ENCODE measurements around the gene DCAKD.
A peak's percentile ranks its signal among the peaks of the same experiment; 100 is the strongest.

The DCAKD gene

GRCh38 chr17:45029758-45030423, 21.5 kb downstream of the DCAKD start:
- no peak for DNase-seq

DNA sequence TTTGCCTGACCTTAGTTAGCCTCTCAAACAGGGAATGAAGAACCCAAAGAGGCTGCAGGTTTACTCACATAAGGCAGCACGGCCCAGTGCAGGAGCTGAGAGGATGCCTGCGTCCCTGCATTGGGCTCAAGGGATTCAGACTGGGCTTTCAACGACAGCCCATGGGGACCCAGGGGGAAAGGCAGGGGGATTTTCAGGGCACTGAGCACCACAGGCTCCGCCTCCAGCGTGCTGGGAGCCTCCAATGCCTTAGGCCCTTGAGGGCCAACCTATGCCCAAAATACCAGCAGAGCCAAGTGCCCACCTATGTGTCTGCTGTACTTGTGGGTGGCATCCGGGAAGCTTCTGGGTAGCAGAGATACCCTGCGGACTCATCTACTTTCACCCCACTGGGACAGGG, 22.3 kb downstream of the DCAKD start:
- DNase-seq = no peak

DNA sequence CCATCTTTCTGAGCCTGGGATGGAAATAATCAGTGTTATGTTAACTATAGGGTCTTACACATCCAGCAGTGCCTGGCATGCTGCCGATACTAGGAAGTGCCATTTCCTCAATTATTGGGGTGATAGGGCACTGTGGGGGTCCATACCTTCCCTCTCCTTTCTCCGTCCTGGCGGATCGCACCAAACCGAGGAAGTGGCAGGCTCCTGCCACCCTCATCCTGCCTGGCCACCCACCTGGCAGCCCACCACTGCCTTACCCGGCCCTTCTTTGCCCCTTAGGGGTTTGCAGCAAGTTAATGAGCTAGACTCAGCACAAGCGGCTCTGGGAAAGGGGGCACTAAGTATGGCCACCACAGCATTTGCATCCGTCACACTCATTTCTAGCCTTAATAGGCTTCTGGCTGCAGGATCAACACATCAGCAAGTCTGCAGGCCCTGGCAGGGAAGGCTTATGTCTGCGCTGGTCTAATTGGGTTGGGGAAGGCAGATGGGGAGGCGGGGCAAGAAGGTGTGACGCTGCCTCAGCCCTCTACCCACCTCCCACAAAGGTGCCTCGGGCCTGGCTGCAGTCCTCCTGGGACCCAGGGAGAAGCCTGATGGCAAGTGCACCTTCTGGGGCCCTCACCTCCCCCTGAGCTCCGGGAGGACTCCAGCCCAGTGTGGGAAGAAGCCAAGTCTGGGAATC, 28.6 kb downstream of the DCAKD start:
- DNase-seq = no peak

DNA sequence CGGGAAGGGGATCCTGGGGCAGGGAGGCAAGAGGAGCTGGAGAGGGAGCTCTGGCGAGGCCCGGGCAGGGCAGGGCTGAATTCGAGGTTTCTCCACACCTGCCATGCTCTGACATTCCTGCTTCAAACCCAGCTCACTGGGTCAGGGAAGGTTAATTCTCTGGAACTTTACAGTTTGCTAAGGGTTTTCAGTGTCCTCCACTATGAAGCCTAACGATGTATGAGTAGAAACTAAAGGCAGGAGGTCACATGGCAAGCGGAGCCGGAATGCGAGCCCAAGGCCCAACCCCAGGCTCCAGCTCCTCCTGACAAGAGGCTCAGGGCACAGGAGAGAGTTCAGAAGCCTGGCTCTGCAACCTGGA, 29.2 kb downstream of the DCAKD start:
- no peak for DNase-seq

GRCh38 chr17:45021607-45022287, 29.7 kb downstream of the DCAKD start:
- peak; percentile 92 for DNase-seq

GRCh38 chr17:45020354-45021138, 30.9 kb downstream of the DCAKD start:
- peak; percentile 69 for DNase-seq

DNA sequence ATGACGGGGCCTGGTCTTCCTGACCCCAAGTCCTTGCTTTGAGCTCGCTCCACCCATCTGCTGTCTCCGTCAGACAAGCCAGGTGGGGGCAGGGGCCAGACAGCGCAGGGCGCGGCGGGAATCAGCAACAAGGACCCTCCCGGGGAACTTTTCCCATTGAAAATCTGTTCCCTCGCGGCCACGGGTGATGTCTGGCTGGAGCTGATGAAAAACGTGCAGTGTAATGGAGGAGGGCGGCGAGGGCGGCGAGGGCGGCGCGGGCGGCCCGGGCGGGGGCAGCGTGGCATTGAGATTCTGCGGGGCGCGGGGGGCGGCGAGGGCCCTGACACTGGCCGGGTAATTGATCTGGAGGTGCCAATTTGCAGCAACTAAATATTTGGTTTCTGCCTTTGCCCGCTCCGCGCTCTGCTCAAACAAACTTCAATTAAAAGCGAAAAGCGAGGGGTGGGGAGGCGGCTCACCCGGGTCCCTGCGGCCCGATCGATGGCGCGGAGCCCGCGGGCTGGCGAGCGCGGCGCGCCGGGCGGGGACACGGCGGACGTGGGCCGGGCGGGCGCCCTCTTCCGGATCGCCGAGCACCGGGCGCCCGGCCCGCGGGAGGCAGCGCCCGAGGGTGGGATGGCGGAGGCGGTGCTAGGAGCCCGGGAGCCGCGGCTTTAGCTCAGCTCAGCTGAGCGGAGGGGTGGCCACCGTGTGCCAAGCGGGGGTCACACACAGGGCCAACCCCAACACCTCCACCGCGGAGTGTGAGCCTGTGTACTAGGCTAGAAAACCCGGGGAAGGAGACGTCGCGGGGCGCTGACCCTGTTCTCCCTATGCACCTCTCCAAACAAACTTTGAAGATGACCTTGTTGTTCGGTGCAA, 32.4 kb downstream of the DCAKD start:
- peak; percentile 88 for DNase-seq

DNA sequence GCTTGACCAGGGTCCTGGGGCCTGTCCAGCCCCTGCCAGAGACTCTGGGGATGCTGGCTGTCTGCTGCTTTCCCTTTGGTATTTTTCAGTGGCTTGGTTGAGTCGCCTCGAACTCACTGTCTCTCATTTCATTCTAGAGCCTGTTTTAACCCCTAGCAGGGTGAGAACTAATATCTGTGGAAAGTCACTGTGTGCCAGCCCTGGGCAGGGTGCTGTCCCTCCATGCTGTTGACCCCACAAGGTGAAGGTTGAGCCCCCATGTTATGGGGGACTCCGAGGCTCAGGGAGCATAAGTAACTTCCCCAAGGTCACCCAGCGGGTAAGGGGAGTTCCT, 33.0 kb downstream of the DCAKD start:
- no peak for DNase-seq

DNA sequence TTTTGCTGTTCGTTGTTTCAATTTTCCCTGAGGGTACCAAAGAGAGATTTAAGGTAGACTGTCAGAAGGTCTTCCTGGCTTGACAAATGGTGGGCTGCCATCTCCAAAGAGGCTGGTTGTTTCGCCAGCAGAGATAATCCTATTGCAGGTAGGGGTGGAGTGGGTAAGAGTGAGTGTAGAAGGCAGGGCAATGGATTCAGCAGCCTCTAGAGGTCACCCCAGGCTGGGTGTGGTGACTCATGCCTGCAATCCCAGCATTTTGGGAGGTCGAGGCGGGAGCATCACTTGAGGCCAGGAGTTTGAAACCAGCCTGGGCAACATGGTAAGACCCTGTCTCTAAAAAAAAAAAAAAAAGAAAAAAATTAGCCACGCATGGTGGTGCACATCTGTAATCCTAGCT, 34.6 kb downstream of the DCAKD start:
- DNase-seq = peak; percentile 44

DNA sequence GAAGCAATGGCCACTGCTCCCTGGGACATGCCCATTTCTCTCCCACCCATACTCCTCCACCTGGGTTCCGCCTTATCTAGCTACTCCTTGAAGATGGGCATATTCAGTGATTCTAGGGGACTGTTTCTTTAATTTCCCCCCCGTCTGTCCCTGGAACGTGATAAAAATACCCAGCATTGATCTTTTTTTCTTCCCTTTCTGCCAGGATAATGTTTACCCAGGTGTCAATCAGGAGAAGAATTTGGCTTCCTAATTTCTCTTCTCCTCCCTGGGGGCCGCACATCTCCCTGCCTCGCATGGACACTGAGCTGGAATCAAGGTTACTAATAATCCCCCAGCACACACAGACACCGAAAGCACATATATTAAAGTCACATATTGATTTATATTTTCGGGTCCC, 35.2 kb downstream of the DCAKD start:
- DNase-seq = no peak

DNA sequence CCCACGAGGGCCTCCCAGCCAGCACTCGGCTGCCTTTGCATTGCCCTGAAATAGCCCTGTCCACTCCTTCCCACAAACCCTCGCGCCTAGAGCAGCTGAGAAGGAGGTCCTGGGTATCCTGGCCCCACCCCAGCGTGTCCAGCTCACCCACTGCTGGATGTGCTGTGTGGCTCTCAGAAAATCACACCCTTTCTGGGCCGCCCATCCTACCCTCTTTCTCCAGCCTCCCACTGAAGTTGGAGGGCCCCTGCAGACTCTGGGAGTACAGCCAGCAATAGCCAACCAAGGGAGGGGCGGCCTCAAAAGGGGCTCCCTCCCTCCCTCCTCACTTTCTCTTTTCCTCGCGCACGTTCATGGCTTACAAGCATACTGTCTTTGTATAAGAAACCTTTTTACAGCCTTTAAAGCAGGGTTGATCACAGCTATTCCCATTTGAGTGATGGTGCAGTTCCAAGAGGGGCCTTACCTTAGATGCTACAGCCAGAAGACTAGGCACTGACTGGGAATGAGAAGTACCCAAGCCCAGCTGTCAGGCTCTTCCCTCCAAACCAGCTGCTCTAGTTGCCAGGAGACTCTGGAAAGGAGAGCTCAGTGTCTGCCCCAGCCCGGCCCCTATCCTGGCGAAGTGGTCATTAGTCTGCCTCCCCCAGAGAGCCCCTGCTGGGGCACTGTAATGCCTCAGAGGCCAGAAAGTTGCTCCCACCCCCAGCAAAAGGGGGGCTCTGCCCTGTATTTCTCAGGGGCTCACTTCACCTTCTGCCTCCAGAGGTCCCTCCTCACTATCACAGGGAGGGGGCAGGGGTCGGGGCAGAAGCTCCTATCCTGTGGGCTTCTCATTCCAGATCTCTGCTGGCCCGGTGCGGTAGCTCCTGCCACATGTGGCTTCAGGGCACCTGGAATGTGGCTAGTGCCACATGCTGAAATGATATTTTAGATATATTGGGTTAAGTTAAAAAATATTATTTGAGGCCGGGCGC, 38.1 kb downstream of the DCAKD start:
- peak; percentile 49 for DNase-seq

DNA sequence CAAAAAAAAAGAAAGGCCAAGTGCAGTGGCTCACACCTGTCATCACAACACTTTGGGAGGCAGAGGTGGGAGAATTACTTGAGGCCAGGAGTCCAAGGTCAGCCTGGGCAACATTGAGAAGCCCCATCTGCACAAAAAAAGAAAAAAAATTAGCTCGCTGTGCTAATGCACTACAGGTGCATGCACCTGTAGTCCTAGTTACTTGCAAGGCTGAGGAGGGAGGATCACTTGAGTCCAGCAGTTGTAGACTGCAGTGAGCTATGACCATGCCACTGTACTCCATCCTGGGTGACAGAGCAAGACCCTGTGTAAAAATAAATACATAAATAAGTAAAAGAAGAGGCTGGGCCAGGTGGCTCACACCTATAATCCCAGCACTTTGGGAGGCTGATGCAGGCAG, 39.7 kb downstream of the DCAKD start:
- DNase-seq = no peak

DNA sequence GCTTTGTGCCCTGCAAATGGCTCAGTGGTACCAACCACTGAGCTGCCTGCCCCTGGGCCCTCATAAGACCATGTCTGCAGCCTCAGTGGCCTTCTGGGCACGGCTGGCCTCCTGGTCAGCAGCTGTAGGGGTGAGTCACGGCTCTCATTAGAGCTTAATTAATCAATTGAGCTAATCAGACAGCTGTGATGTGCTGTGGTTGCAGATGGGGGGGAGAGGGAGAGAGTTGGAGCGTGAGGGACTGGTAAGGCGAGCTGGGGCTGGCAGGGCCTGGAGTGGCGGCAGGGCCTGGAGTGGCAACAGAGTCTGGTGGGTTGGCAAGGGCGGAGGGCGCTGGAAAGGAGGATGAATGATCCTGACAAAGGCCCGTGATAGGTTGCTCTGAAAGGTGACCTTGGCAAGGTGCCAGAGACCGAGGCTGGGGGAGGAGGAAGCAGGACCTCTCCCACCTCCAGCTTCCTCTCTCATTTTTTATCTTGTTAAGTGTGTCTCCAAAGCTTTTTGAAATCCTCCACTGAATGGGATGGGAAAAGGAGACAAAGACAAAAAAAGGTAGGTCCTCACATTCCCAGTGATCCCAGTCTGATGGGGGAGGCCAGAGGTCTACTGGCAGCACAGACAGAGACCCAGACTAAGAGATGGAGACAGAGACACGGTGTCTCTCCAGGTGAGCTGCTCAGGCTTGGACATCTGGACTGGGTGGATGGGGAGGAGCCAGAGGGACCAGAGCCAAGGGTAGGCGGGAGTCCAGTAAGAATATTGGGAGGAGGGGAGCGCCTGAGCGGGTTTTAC, 41.6 kb downstream of the DCAKD start:
- DNase-seq = peak; percentile 37

GRCh38 chr17:45008216-45008615, 43.2 kb downstream of the DCAKD start:
- DNase-seq = peak; percentile 75

DNA sequence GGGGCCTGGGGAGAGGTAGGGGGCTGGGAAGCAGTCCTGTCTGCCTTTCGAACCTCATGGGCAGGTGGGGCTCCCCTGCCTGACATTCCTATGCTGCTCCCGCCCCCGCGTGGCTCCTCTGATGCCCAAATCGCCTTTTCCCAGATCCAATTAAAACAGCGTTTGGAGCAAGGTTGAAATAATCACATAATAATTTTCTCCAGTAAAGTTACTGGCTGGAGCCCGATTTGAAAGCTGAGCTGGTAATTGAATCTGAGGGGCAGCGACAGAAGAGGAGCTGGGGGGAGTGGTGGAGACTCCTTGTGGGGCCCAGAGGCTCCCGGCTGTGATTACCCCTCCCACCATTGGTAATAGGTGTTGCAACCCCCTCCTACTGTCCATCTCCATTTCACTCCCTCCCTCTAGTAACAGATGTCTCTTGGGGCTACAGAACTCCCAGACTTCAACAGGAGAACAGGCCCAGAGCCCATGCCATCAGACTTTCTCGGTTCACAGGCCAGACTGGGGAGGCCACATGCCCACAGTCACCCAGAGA, 44.4 kb downstream of the DCAKD start:
- no peak for DNase-seq

- DNase-seq = no peak
Observed at GRCh38 chr17:45005700-45006099, 45.7 kb downstream of the DCAKD start.

GRCh38 chr17:45004388-45004787, 47.0 kb downstream of the DCAKD start:
- DNase-seq = no peak

DNA sequence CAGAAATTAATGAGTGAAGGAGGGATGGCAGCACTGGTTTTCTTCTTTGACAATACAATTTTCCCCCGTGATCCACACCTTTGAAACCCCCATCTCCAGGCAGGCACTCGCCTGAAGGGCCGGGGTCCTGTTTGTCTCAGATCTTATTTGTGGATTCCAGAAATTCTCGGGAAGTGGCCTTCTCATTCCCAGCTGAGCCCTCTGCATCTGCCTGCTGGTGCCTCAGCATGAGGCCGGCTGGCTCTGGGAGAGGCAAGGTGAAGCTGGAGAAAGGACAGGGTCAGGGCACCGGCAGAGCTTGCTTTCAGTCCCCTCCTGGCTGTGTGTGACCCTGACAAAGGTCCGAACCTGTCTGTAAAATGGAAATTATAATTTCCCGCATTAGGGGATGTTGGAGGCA, 47.6 kb downstream of the DCAKD start:
- DNase-seq = no peak

DNA sequence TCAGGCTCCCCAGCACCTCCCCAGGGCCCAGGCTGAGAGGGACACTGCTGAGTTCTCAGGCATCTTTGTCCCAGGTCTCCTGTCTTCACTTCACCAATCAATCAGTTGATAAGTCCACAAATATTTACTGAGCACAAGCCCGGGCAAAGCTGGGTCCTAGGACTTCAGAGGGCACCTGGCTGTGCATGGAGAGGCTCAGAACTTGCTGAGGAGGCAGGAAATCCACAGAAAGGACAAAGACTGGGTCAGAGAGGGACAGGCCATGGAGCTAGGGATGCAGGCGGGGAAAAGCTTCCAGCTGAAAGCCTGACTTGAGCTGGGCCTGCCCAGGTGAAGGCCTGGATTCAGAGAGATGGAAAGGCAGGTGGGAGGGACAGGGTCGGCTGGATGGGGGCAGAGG, 50.1 kb downstream of the DCAKD start:
- DNase-seq = peak; percentile 79

DNA sequence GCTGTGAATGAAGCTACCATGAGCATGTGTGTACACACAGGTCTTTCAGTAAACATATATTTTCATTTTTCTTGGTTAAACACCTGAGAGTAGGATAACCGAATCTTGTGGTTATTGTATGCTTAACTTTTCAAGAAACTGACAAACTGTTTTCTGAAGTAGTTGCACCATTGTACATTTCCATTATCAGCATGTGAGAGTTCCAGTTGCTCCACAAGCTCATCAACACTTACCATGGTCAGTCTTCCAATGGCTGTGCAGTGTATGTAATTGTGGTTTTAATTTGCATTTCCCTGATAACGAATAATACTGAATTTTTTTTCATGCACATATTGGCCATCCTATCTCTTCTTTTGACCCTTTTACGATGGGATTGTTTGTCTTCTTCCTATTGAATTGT, 52.0 kb downstream of the DCAKD start:
- peak; percentile 30 for DNase-seq
